Activated naive CD4-positive, alpha-beta T cell treated with anti-CD3 and anti-CD28 coated beads for 36 hours (primary cell): ENCODE results near the gene CHAD. TPM values are rescaled to one million over a fixed set of nuclear protein-coding genes. Genes with fewer than 3 reads are reported as not detected.
A peak's percentile ranks its signal among the peaks of the same experiment; 100 is the strongest.
"Not testable (repeated sequence)": the region's sequence is repeated elsewhere in the genome, so short reads cannot be mapped to it uniquely, and the experiment has no call there.

ENCODE experiments used
- CTCF ChIA-PET: fragments of 350-600 bp; sonication (Branson Sonifier 250); formaldehyde crosslinking; loops from one replicate; lab custom pipeline; 2021; ENCODE audit warnings: antibody characterized with exemption; lab: Charles Lee
- DNase-seq: peaks from one replicate; pipeline ENCODE4 v3.0.0-alpha.2; 2020
- H3K27ac Mint-ChIP-seq: one replicate; pipeline ENCODE4 v1.8.0; 2021; ENCODE audit warnings: mild to moderate bottlenecking, mixed read lengths
- H3K27me3 Mint-ChIP-seq: one replicate; pipeline ENCODE4 v1.8.0; 2021; ENCODE audit warnings: low read depth, mixed read lengths
- H3K36me3 Mint-ChIP-seq: one replicate; pipeline ENCODE4 v1.8.0; 2021; ENCODE audit warnings: low read depth, mixed read lengths
- H3K4me1 Mint-ChIP-seq: one replicate; pipeline ENCODE4 v1.8.0; 2021; ENCODE audit warnings: low read depth, mixed read lengths
- H3K4me3 Mint-ChIP-seq: one replicate; pipeline ENCODE4 v1.8.0; 2021; ENCODE audit warnings: mild to moderate bottlenecking, moderate library complexity, mixed read lengths
- H3K9me3 Mint-ChIP-seq: one replicate; pipeline ENCODE4 v1.8.0; 2021; ENCODE audit warnings: mixed read lengths
- intact Hi-C: fragments of 100-400 bp; cut with micrococcal nuclease; formaldehyde crosslinking; loops from one replicate; pipeline ENCODE4 v1.15.1; 2023
- total RNA-seq, 2 experiments: library from RNA; stranded (reverse); gene quantifications; one replicate each; pipeline ENCODE4 v1.2.3, GENCODE V29; 2021

Gene CHAD
- total RNA-seq, 2 experiments from 2014 or later = not detected

DNA sequence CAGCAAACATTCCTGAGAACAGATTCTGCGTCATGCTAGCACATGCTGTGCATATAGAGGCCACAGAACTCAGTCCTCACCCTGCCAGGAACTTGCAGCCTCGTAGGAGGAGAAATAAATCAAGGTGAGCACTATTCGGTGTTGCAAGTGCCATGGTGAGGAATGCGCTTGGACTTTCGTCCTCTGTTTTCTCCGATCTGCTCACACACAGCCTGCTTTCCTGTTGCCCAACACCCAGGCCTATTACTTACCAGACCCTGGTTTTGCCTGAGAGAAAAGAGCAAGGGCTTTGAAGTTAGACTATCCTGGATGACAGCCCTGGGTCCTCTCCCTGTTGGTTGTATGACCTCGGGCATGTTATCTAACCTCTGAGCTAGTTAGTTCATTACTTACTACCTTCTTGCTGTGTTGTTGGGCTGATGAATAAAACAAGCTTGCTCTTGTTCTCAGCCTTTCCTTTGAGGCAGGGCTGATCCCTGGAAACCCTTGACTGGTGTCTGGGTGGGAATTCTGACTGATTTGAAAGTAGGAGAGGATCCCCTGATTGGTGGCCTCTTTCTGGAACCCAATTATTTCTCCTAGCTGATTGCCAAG, 39.8 kb downstream of the CHAD start:
- Mint-ChIP-seq H3K4me3 (no peak overlapping the region), H3K4me1 (peaks cover 17% of the 10 kb centered on the region), H3K27ac (no peak overlapping the region), H3K36me3 (no peaks in the 10 kb centered on the region), H3K27me3 (no peaks in the 10 kb centered on the region), H3K9me3 (no peaks in the 10 kb centered on the region)
- intact Hi-C loops = no loop called here
- CTCF ChIA-PET = interaction anchor here (1.9 to 4.6 kb wide), 2 partner anchors 31 to 50 kb away, joined by 5 to 19 read pairs; partner anchors contain the start of genes LRRC59 and RSAD1
- no peak for DNase-seq

DNA sequence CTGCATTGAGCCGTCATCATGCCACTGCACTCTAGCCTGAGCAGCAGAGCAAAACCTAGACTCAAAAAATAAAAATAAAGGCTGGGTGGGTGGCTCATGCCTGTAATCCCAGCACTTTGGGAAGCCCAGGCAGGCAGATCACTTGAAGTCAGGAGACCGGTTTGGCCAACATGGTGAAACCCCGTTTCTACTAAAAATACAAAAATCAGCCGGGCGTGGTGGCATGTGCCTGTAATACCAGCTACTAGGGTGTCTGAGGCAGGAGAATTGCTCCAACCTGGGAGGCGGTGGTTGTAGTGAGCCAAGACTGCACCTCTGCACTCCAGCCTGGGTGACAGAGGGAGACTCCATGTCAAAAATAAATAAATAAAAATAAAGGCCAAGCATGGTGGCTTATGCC, 40.6 kb downstream of the CHAD start:
- H3K4me3 Mint-ChIP-seq, H3K36me3 Mint-ChIP-seq, intact Hi-C loops, H3K27me3 Mint-ChIP-seq, H3K27ac Mint-ChIP-seq, H3K9me3 Mint-ChIP-seq, DNase-seq: not testable (repeated sequence)
- H3K4me1 Mint-ChIP-seq = peaks cover 17% of the 10 kb centered on the region
- CTCF ChIA-PET = interaction anchor here (1.9 to 4.6 kb wide), 3 partner anchors 31 to 51 kb away, joined by 5 to 19 read pairs (median 11); partner anchors contain the start of genes LRRC59 and RSAD1

DNA sequence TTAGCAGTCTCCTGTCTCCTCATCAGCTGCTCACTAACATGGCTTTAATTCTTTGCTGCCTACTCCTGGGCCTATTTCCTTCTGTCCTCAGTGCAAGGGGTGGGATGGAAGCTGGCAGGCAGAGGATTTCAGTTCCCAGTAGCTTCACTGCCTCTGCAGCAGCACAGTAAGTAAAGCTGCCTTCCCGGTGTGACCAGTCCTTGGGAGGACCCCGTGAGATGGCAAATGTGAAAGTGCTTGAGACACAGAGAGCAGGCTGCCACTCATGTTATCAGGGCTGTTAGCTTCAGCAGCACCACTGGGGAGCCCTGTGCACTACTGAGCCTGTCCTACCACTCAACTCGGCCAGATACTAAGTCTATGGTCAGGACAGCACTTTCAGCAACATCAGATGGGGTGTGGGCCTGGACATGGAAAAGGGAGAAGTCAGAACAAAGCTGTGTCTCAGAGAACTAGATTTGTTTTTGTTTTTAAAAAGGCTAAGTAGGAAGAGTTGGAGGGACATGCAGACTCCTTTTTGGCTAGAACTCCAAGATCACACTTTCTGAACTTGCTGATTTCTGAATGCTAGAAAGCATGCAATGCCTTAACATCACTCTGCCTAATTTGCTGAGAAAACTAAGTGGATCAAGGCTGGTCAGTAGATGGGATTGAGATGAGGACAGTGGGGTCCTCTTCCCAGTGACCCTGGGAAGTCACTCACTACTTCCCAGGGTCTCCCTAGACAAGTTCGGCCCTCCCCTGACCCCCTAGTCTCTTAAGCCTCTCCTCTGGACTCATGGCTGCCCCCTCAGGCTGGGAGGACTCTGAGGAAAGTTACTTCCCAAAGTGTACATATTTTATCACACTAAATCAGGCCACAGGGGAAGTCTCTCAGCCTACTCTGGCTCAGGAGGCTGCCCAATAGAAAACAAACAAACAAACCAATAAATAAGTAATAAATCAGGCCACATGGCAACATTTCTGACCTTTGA, 41.6 kb downstream of the CHAD start:
- Mint-ChIP-seq H3K4me3 (peak overlapping the region; percentile 73), H3K4me1 (peaks cover 17% of the 10 kb centered on the region), H3K27me3 (no peaks in the 10 kb centered on the region), H3K27ac (no peak overlapping the region), H3K36me3 (no peaks in the 10 kb centered on the region), H3K9me3 (no peaks in the 10 kb centered on the region)
- intact Hi-C loops = loop anchor here (1.0 to 2.0 kb wide), 2 partner anchors 30 to 54 kb away; partner anchors contain the start of genes EME1, LRRC59 and MRPL27
- DNase-seq = peak; percentile 44
- CTCF ChIA-PET = interaction anchor here (0.6 to 2.9 kb wide), 9 partner anchors 16 to 1012 kb away, joined by 3 to 11 read pairs (median 3); partner anchors contain the start of genes LRRC59 and RSAD1

GRCh38 chr17:50426472-50426782, 42.3 kb downstream of the CHAD start:
- no peaks in the 10 kb centered on the region for H3K9me3 Mint-ChIP-seq
- no peaks in the 10 kb centered on the region for H3K27me3 Mint-ChIP-seq
- CTCF ChIA-PET = interaction anchor here (0.7 to 2.9 kb wide), 7 partner anchors 17 to 226 kb away, joined by 3 to 11 read pairs (median 3); partner anchors contain the start of gene LRRC59
- no peaks in the 10 kb centered on the region for H3K36me3 Mint-ChIP-seq
- intact Hi-C loops = loop anchor here (1.0 to 2.0 kb wide), 2 partner anchors 29 to 54 kb away; partner anchors contain the start of genes EME1, LRRC59 and MRPL27
- DNase-seq = no peak
- H3K4me3 Mint-ChIP-seq = peak overlapping the region; percentile 73
- H3K4me1 Mint-ChIP-seq = peaks cover 22% of the 10 kb centered on the region
- no peak overlapping the region for H3K27ac Mint-ChIP-seq

- H3K36me3 Mint-ChIP-seq = no peaks in the 10 kb centered on the region
- no peak within 1 kb of the TSS for H3K27ac Mint-ChIP-seq
- peak within 1 kb of the TSS; percentile 77 for H3K4me3 Mint-ChIP-seq
- no peaks in the 10 kb centered on the region for H3K9me3 Mint-ChIP-seq
- H3K4me1 Mint-ChIP-seq = peaks cover 26% of the 10 kb centered on the region
- intact Hi-C loops = loop anchor here (1.0 to 2.0 kb wide), 2 partner anchors 29 to 53 kb away; partner anchors contain the start of genes EME1, LRRC59 and MRPL27
- DNase-seq = peak; percentile 77
- CTCF ChIA-PET = interaction anchor here (0.7 to 2.9 kb wide), 6 partner anchors 28 to 226 kb away, joined by 3 to 11 read pairs (median 3); partner anchors contain the start of gene LRRC59
- H3K27me3 Mint-ChIP-seq = no peaks in the 10 kb centered on the region
Observed at GRCh38 chr17:50425682-50426471, 42.8 kb downstream of the CHAD start, which contains the start of gene ACSF2. Gene ACSF2, plus strand, starts transcription at chr17:50426218. Its CDS starts 44 bp downstream, at chr17:50426262.

DNA sequence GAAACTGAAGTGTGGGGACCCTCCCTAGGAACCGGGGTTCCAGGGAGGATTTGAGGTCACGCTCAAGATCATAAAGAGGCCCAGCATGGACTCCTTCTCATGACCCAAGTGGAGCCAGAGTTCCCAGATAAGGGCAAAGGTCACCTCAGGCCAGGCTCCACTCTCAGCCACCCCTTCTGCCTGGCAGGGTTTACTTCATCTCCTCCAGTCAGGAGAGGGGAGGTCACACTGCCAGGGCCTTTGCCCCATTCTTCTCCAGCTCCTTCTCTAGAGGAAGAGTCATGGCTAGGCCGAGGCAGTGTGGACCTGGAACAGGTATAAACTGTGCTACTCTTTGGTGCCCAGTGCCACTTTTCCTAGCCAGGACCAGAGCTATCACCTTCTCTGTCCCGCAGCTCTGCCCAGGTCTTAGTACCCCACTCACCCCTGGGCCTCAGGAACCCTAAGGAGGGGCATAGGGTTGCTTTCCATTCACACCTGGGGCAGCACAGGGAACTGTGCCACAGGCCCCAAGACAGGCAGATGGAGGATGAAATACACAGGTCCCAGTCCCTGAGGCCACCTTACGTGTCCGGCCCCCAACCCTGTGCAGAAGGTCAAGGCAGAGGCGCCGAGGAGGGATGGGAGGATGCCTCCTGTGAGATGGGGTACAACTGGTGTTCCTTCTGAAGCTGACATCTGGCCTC, 43.5 kb downstream of the CHAD start:
- Mint-ChIP-seq H3K4me3 (peak overlapping the region; percentile 77), H3K27me3 (no peaks in the 10 kb centered on the region), H3K36me3 (no peaks in the 10 kb centered on the region), H3K4me1 (peaks cover 29% of the 10 kb centered on the region), H3K27ac (no peak overlapping the region), H3K9me3 (no peaks in the 10 kb centered on the region)
- intact Hi-C loops = no loop called here
- no peak for DNase-seq
- CTCF ChIA-PET = interaction anchor here (2.9 kb wide), 1 partner anchor 28 kb away, joined by 11 read pairs; the partner anchor contains the start of gene LRRC59

DNA sequence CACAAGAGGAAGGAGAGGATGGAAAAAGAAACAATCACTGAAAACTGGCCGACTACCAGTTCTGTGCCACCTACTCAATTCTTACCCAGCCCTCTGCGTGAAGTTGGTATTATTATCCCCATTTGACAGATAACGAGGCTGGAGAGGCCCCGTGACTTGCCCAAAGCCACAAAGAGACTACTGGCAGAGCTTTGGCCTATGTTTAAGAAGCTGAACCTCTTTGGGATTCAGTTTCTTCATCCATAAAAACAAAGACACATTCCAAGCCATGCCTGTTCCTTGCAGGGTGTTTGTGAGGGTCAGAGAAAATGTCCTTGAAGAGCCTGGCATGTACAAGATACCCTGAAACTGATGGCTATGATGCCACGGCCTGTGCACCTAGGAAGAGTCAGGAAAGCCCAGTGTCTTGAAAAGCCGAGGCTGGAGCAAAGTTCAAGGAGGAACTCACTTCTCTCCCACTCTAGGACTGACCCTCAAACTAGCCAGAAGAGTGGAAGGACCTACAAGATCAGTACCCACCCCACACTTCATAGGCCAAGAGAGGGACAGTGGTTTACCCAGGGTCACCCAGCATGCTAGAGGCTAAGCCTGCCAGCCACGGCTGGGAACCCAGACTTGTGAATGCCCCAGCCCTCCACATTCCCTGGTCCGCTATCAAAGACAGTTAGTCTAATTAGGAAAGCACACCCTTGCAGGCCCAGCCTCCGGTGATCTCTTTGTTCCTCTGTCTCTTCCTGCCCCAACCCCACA, 44.3 kb downstream of the CHAD start:
- CTCF ChIA-PET = no interaction called here
- no peaks in the 10 kb centered on the region for H3K9me3 Mint-ChIP-seq

GRCh38 chr17:50423553-50424159, 45.0 kb downstream of the CHAD start:
- no peak for DNase-seq
- intact Hi-C loops = no loop called here
- no peak overlapping the region for H3K4me3 Mint-ChIP-seq
- no peaks in the 10 kb centered on the region for H3K27me3 Mint-ChIP-seq
- CTCF ChIA-PET = no interaction called here
- H3K9me3 Mint-ChIP-seq = peaks cover 2% of the 10 kb centered on the region
- H3K36me3 Mint-ChIP-seq = no peaks in the 10 kb centered on the region
- no peak overlapping the region for H3K27ac Mint-ChIP-seq
- peaks cover 29% of the 10 kb centered on the region for H3K4me1 Mint-ChIP-seq

More for the DNA sequence above, 44.3 kb downstream of the CHAD start:
- Mint-ChIP-seq H3K4me3 (no peak overlapping the region), H3K36me3 (no peaks in the 10 kb centered on the region), H3K27ac (no peak overlapping the region), H3K27me3 (no peaks in the 10 kb centered on the region), H3K4me1 (peaks cover 29% of the 10 kb centered on the region)
- DNase-seq = no peak
- intact Hi-C loops = no loop called here

DNA sequence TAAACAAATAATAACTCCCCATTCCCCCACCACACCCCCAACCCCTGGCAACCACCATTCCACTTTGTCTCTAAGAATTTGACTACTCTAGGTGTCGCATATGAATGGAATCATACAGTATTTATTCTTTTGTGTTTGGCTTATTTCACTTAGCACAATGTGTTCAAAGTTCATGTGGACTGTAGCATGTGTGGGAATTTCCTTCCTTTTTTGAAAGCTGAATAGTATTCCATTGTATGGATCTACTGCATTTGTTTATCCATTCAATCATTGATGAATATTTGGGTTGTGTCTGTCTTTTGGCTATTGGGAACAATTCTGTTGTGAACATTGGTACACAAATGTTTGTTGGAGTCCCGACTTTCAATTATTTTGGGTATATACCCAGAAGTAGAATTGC, 45.9 kb downstream of the CHAD start:
- Mint-ChIP-seq H3K27ac (no peak overlapping the region), H3K27me3 (no peaks in the 10 kb centered on the region), H3K4me3 (no peak overlapping the region), H3K36me3 (no peaks in the 10 kb centered on the region), H3K4me1 (peaks cover 27% of the 10 kb centered on the region), H3K9me3 (peaks cover 2% of the 10 kb centered on the region)
- intact Hi-C loops = no loop called here
- DNase-seq = no peak
- CTCF ChIA-PET = interaction anchor here (3.7 kb wide), 1 partner anchor 25 kb away, joined by 25 read pairs; the partner anchor contains the start of gene LRRC59

- Mint-ChIP-seq H3K4me3 (peak overlapping the region; percentile 65), H3K36me3 (no peaks in the 10 kb centered on the region), H3K9me3 (peaks cover 2% of the 10 kb centered on the region), H3K4me1 (peaks cover 16% of the 10 kb centered on the region), H3K27ac (peak overlapping the region; percentile 82), H3K27me3 (no peaks in the 10 kb centered on the region)
- DNase-seq = no peak
- intact Hi-C loops = no loop called here
- CTCF ChIA-PET = interaction anchor here (0.6 to 3.7 kb wide), 3 partner anchors 24 to 60 kb away, joined by 3 to 25 read pairs (median 4); partner anchors contain the start of gene LRRC59
Observed at GRCh38 chr17:50421308-50422051, 47.2 kb downstream of the CHAD start.
